Smooth muscle cell (in vitro differentiated cells): ENCODE results near the gene JTB. TPM values are rescaled to one million over a fixed set of nuclear protein-coding genes. Genes with fewer than 3 reads are reported as not detected.

Source experiments
- DNase-seq: peaks from one replicate; lab custom pipeline; 2025; ENCODE audit not compliant: unreplicated experiment; lab: John Stamatoyannopoulos, UW
- H2AFZ ChIP-seq: fragments of 200-600 bp; sonication (generic); 2 replicates; pipeline ENCODE4 v1.6.0; 2016; ENCODE audit warnings: antibody characterized with exemption, low read depth, mild to moderate bottlenecking
- H3F3A ChIP-seq: fragments of 200-600 bp; sonication (generic); 2 replicates; pipeline ENCODE4 v1.6.0; 2017; ENCODE audit warnings: antibody characterized with exemption, low read depth
- H3K27ac ChIP-seq: fragments of 200-600 bp; sonication (generic); 2 replicates; pipeline ENCODE4 v1.5.1; 2016; ENCODE audit warnings: low read depth, mild to moderate bottlenecking
- H3K27me3 ChIP-seq: fragments of 200-600 bp; sonication (generic); 2 replicates; pipeline ENCODE4 v1.6.1; 2016; ENCODE audit warnings: low read depth, mild to moderate bottlenecking
- H3K36me3 ChIP-seq: fragments of 200-600 bp; sonication (generic); 2 replicates; pipeline ENCODE4 v1.5.1; 2016; ENCODE audit warnings: low read depth
- H3K4me1 ChIP-seq: fragments of 200-600 bp; sonication (generic); 2 replicates; pipeline ENCODE4 v1.5.1; 2016; ENCODE audit warnings: low read depth
- H3K4me2 ChIP-seq: fragments of 200-600 bp; sonication (generic); 2 replicates; pipeline ENCODE4 v1.6.0; 2016; ENCODE audit warnings: mild to moderate bottlenecking
- H3K4me3 ChIP-seq: fragments of 200-600 bp; sonication (generic); 2 replicates; pipeline ENCODE4 v1.5.1; 2016; ENCODE audit warnings: mild to moderate bottlenecking
- H3K79me2 ChIP-seq: fragments of 200-600 bp; sonication (generic); 2 replicates; pipeline ENCODE4 v1.6.0; 2016; ENCODE audit warnings: low read depth, mild to moderate bottlenecking
- H3K9ac ChIP-seq: fragments of 200-600 bp; sonication (generic); 2 replicates; pipeline ENCODE4 v1.6.0; 2016; ENCODE audit warnings: low read depth
- H3K9me3 ChIP-seq: fragments of 200-600 bp; sonication (generic); replicated peaks from 2 replicates; pipeline ENCODE4 v1.5.1; 2016; ENCODE audit warnings: low read depth
- H4K20me1 ChIP-seq: fragments of 200-600 bp; sonication (generic); 2 replicates; pipeline ENCODE4 v1.6.0; 2016; ENCODE audit warnings: low read depth
- CTCF ChIP-seq: fragments of 200-600 bp; sonication (generic); IDR thresholded peaks from 2 replicates; pipeline ENCODE4 v1.5.1; 2017; ENCODE audit warnings: borderline replicate concordance, mild to moderate bottlenecking, antibody characterized with exemption; ENCODE audit not compliant: insufficient read depth, poor library complexity, severe bottlenecking
- whole genome bisulfite sequencing: methylation state at CpG from one replicate; pipeline ENCODE4 v1.1.7; 2016; ENCODE audit warnings: low lambda C conversion rate; 5-methylcytosine and 5-hydroxymethylcytosine counted together
- polyA plus RNA-seq: library from polyadenylated mRNA; unstranded; fragments of >200 nt; fragmentation: Nextera tagmentation; extraction: Ambion mirVana; gene quantifications from 2 replicates; pipeline ENCODE4 v1.2.1, GENCODE V29; 2016
- total RNA-seq: library from RNA; depleted of rRNA; stranded (reverse); fragments of >200 nt; gene quantifications from 2 replicates; pipeline ENCODE4 v1.2.3, GENCODE V29; 2014

Gene JTB
- total and polyA plus RNA-seq, 2 experiments from 2014 or later: 139 to 157 TPM

GRCh38 chr1:153967107-153967999 is 10.1 kb downstream of the JTB start, which contains the start of gene CREB3L4:
TSS of gene CREB3L4 (plus strand) at chr1:153967902. CDS start at chr1:153968526, 624 bp downstream.
- Histone ChIP-seq H3K9me3 (no peaks in the 10 kb centered on the region), H3K9ac (peak within 1 kb of the TSS; percentile 55), H3K27ac (peak within 1 kb of the TSS; percentile 73), H3K79me2 (peaks cover 20% of the 10 kb centered on the region), H3K4me1 (peaks cover 18% of the 10 kb centered on the region), H2AFZ (peak within 1 kb of the TSS; percentile 65), H3K27me3 (no peaks in the 10 kb centered on the region), H3K4me3 (peak within 1 kb of the TSS; percentile 63), H3K36me3 (no peaks in the 10 kb centered on the region), H3K4me2 (peak within 1 kb of the TSS; percentile 87), H4K20me1 (peaks cover 2% of the 10 kb centered on the region), H3F3A (peaks cover 13% of the 10 kb centered on the region)
- peak; percentile 80 for DNase-seq
- peak; percentile 9 for TF ChIP-seq CTCF
- under 1% methylated on average over 60 of the region's 60 CpGs for WGBS

GRCh38 chr1:153963850-153964331 is 13.6 kb downstream of the JTB start:
- no peaks in the 10 kb centered on the region for H3K27me3 ChIP-seq
- H3K79me2 ChIP-seq: peaks cover 33% of the 10 kb centered on the region
- H2AFZ ChIP-seq: peak overlapping the region; percentile 50
- H3K27ac ChIP-seq: peak overlapping the region; percentile 93
- H3K9me3 ChIP-seq: no peaks in the 10 kb centered on the region
- peaks cover 28% of the 10 kb centered on the region for H3K4me1 ChIP-seq
- peak overlapping the region; percentile 89 for H3K4me2 ChIP-seq
- peaks cover 15% of the 10 kb centered on the region for H4K20me1 ChIP-seq
- 2% methylated on average over 22 of the region's 22 CpGs for WGBS
- H3F3A ChIP-seq: peaks cover 10% of the 10 kb centered on the region
- H3K36me3 ChIP-seq: no peaks in the 10 kb centered on the region
- TF ChIP-seq CTCF: no peak
- H3K9ac ChIP-seq: peak overlapping the region; percentile 93
- H3K4me3 ChIP-seq: peak overlapping the region; percentile 77
- DNase-seq: peak; percentile 45

GRCh38 chr1:153963030-153963849 is 14.2 kb downstream of the JTB start, which contains the start of gene SLC39A1:
TSS of gene SLC39A1 (minus strand) at chr1:153963537. CDS start at chr1:153962715, 822 bp downstream.
- H3K36me3 ChIP-seq: no peaks in the 10 kb centered on the region
- peak within 1 kb of the TSS; percentile 93 for H3K9ac ChIP-seq
- H2AFZ ChIP-seq: peak within 1 kb of the TSS; percentile 50
- peaks cover 28% of the 10 kb centered on the region for H3K4me1 ChIP-seq
- TF ChIP-seq CTCF: no peak
- H3K27ac ChIP-seq: peak within 1 kb of the TSS; percentile 93
- peaks cover 15% of the 10 kb centered on the region for H4K20me1 ChIP-seq
- no peaks in the 10 kb centered on the region for H3K27me3 ChIP-seq
- peak; percentile 94 for DNase-seq
- under 1% methylated on average over 52 of the region's 54 CpGs for WGBS
- peak within 1 kb of the TSS; percentile 77 for H3K4me3 ChIP-seq
- H3K9me3 ChIP-seq: no peaks in the 10 kb centered on the region
- H3K4me2 ChIP-seq: peak within 1 kb of the TSS; percentile 89
- H3K79me2 ChIP-seq: peaks cover 34% of the 10 kb centered on the region
- H3F3A ChIP-seq: peaks cover 10% of the 10 kb centered on the region
